Measurements from ENCODE around the gene ERBB4.

Gene ERBB4

DNA sequence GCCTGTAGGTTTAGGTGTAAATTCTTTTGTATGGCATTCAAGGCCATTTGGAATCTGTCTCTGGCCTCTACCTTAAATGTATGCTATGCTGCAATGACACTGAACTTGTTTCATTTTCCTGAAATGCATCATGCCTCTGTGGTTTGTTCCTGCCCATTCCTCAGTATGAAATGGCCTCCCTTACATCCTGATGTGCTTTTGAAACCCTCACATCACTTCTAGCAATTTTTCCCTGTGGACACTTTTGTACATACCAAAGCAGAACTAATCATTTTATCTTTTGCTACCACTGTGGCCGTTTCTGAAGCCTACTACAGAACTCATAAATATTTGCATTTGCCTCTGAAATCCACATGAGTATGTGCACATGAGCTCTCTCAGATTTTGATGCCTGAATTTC lies 557.2 kb downstream of the ERBB4 start:
- no peak for DNase-seq

DNA sequence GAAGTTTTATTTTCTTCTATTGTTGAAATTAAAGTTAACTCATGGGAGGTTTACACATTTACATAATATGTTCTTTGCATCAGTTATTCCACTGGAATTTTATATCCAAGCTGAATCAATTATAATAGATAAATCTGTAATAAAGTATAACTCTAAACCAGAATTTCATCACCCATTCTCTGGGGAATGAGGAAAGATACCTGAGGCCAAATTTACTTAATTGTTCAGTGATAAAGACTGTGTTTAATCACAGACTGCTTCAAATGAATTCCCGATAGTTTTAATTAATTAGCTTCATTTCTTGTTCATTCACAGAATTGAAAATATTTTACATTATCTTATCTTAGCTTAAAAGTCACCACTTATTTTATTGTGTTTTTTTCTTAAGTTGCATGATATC lies 562.5 kb downstream of the ERBB4 start:
- no peak for DNase-seq

- no peak for DNase-seq
Measured at GRCh38 chr2:211967234-211967633, 571.4 kb downstream of the ERBB4 start.

- no peak for DNase-seq
Measured at GRCh38 chr2:211963969-211964368, 574.6 kb downstream of the ERBB4 start.

DNA sequence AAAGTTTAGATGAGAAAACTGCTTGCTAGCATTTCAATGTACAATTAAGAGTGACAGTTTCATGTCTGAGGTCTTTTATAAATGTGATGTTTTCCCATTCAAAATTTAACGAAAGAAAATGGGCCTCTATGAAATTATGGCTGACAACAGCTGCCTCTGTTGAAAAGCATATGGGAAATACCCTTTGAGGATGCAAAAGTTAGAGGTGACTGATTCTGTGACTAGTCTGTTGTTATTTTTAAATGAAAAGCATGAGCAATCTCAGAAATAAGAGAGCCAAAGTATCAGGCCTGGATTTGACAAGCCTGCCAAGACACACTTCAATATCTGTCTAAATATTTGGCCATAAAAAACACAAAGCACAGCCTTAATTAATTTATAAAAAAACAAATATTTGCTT lies 580.8 kb downstream of the ERBB4 start:
- DNase-seq: no peak

GRCh38 chr2:211955648-211956047 lies 583.0 kb downstream of the ERBB4 start:
- DNase-seq: no peak

GRCh38 chr2:211948932-211949331 lies 589.7 kb downstream of the ERBB4 start:
- DNase-seq: no peak

- DNase-seq: no peak
Measured at GRCh38 chr2:211946960-211947359, 591.6 kb downstream of the ERBB4 start.

DNA sequence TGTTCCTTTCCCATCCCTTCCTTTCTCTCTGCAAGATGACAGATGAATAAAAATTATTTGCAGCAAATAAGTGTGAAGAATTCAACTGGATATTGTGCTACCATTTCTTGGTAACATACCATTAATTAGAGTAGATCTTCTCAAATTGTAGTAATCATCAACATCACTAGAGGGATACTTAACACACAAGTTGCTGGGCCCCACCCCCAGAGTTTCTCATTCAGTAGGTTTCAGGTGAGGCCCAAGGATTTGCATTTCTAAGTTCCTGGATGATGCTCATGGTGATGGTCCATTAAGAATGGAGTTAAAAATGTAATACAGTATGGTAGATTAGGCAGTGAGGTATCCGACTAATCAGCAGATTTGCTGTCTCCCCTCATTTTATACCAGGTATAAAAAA lies 594.0 kb downstream of the ERBB4 start:
- peak; percentile 9 for DNase-seq

GRCh38 chr2:211942153-211942552 lies 596.4 kb downstream of the ERBB4 start:
- DNase-seq: no peak

GRCh38 chr2:211941216-211941747 lies 597.3 kb downstream of the ERBB4 start:
- DNase-seq: no peak

- no peak for DNase-seq
Measured at GRCh38 chr2:211939177-211939576, 599.4 kb downstream of the ERBB4 start.

DNA sequence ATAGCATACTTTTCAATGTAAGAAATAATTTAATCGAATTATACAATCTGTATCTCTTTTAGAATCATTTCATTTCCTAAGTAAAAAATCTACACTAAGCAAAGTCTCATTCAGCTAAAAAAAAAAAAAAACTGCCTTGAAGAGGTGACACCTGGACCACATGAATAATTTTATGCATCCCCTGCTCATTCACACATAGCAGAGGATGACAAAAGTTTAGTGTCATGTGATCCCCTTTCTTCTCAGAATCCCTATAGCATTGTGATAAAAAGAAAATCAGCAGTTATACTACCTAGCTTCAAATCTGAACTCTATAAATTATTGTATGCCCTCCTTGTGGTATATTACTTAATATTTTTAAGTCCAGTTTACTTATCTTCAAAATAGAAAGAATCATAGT lies 603.8 kb downstream of the ERBB4 start:
- no peak for DNase-seq

DNA sequence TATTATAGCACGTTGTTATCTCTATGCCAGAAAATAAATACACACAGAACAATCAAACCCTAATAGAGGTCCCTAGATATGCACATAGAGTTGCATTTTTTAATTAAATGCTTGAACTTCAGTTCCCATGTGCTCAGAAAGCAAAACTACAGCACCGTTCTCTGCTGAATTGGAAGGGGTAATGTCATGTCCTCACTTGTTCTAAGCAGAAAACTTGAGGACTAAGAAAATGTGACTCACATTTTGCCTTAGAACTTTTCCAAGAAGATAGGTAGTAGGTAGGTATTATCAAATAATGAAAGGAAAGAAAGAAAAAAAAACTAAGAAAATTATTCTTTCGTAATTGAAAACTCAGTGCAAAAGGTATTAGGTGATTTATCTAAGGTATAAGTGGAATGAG lies 607.3 kb downstream of the ERBB4 start:
- DNase-seq: no peak

GRCh38 chr2:211930331-211930730 lies 608.3 kb downstream of the ERBB4 start:
- peak; percentile 72 for DNase-seq

DNA sequence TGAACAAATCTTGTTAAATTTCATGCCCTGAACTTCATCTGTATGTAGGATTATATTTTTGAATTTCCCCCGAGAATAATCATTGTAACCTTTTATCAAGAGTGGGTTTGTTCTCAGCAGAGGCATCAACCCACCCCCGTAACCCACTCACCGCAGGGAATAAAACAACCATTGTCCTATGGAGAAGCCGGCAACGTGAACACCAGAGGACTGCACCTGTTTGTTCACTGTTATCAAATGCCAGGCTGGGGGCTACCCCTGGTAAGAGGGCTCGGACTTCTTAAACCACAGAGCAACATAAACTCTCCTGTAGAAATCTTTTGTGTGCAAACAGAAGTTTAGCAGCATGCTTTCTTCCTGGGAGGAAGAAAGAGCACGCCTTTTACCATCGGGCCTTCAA lies 610.4 kb downstream of the ERBB4 start:
- peak; percentile 82 for DNase-seq

DNA sequence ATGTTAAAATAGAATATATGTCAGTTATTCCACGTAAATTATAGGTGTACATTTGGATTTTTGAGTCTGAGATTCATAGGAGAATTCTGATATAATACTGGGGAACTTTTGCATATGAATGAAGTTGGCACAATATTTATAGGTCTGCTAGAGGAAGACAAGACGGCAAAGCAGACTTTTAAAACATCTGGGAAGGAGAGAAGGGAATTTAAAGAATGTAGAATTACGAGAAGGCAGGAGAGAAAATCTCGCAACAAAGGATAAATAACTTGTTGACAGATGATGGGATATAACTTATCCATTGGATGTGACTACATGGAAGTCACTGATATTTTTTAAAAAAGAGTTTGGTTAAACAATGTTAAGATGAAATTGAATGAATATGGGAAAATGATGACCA lies 615.6 kb downstream of the ERBB4 start:
- DNase-seq: no peak

GRCh38 chr2:211903961-211904360 lies 634.6 kb downstream of the ERBB4 start:
- peak; percentile 68 for DNase-seq

DNA sequence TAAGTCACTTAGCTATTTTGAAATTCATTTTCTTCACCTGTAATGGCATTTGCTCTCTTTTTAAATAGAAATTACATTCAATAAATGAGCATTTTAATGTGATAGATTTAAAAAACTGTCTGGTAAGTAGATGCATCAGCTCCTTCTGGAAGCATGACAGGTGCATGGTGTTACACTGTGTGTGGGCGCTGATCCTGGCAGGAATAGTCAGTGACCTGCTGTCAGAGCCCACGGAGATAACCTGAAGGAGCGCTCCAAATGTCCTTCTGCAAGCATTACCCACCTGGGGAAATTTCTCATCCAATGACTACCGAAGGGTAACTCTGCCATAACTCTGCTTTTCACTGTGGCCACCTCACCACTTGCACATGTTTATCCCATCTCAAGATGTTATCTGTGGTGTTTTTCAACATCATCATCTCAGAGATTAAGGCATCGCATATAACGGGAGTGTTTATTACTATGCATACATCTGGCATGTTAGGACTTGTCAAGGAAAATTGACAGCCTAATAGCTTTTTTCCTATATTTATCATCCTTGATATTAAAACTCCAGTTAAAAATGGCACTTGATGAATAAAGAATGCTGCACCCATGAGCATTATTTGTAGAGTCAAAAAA lies 637.3 kb downstream of the ERBB4 start:
- DNase-seq: peak; percentile 81

DNA sequence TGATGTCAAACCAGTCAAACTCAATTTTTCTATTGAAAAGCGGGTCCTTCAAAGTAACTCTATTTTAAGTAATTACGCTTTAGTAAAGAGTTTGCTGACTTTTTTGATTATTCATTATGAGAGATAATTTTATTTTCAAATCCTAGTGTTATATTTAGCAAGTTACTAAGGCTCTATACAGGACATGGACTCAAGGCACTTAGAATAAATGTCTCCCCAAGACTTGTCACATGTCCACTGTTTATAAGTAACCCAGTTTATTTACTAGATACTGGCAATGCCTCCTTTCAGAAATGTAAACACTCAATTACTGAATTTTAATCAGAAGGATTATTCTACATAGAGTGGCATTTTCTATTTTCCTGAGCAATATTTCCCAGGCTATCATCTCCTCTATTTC lies 638.1 kb downstream of the ERBB4 start:
- no peak for DNase-seq

- DNase-seq: peak; percentile 64
Measured at GRCh38 chr2:211900000-211900399, 638.6 kb downstream of the ERBB4 start.

DNA sequence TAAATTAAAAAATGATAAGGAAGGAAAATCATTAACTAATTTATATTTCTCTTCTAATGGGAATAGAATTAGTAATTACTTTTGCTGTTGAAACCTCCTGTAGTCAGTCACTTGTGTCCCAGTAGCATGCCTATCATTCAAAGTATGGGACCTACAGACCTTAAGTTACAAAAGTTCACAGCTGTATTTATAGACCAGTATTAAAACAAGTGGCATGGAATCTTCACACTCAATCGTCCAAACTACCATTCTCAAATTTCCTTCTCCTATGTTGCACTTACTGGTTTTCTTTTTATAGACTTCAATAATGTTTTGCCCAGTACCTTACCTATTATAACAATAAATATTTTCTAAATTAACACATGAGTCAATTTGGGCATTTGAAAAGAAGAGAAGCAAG lies 639.9 kb downstream of the ERBB4 start:
- no peak for DNase-seq

DNA sequence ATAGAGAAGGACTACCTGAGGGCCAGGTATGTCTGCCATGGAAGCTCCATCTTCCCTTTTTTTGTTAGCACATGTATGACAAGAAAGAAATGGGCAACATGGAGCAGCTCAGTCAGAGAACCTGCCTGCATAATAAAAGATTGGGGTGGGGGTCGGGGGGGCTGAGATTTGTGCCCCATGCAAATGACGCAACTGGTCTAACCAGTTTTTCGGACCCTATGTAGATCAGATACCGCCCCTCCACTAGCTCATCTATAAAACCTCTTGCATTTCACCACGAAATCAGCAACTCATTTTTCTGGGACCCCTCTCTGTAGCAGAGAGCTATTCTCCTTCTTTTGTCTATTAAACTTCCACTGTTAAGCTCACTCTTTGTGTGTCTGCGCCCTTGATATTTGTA lies 657.2 kb downstream of the ERBB4 start:
- no peak for DNase-seq

GRCh38 chr2:211879323-211879722 lies 659.3 kb downstream of the ERBB4 start:
- peak; percentile 8 for DNase-seq

GRCh38 chr2:211877061-211877460 lies 661.5 kb downstream of the ERBB4 start:
- no peak for DNase-seq

All from NCI-H146 (cell line).